DOHH2 (cell line): ENCODE measurements around the gene POLN.

ENCODE experiments used
- CTCF ChIP-seq: fragments of 200-600 bp; sonication (generic); IDR thresholded peaks from one replicate; pipeline ENCODE4 v1.5.1; 2014; ENCODE audit warnings: antibody characterized with exemption, mild to moderate bottlenecking, low read depth, low read length; ENCODE audit not compliant: poor library complexity, severe bottlenecking
- EZH2phosphoT487 ChIP-seq: fragments of 200-600 bp; sonication (generic); IDR thresholded peaks from 2 replicates; pipeline ENCODE4 v1.6.1; 2017; ENCODE audit warnings: borderline replicate concordance, mild to moderate bottlenecking, antibody characterized with exemption, low read length, moderate library complexity, mixed read lengths

DNA sequence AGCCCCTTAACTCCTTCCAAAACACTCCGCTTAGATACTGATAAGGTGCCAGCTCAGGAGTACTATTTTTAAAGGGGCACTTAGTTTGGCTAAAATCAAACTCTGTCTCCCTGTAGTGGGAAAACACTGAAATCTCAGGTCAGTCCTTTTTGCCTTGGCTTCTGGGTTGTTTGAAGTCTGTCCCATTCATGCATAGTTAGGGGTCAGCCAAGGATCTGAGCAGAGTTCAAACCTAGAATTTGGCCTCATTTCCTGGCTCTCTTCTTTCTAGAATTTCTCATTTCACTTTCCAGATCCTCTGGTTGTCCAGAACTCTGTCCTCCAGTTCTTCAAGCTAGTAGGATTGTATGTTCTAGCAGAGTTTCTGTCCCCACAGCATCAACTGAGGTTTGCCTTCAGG is 151.3 kb downstream of the POLN start:
- TF ChIP-seq CTCF (no peak), EZH2phosphoT487 (no peak)
